Measurements from ENCODE around the gene KLRB1. TPM values are rescaled to one million over a fixed set of nuclear protein-coding genes. Genes with fewer than 3 reads are reported as not detected.

Gene KLRB1
- total and polyA plus RNA-seq, 2 of the 13 experiments (the other 11 are each of a cell fraction or from before 2014, with no cell fraction given): not detected

DNA sequence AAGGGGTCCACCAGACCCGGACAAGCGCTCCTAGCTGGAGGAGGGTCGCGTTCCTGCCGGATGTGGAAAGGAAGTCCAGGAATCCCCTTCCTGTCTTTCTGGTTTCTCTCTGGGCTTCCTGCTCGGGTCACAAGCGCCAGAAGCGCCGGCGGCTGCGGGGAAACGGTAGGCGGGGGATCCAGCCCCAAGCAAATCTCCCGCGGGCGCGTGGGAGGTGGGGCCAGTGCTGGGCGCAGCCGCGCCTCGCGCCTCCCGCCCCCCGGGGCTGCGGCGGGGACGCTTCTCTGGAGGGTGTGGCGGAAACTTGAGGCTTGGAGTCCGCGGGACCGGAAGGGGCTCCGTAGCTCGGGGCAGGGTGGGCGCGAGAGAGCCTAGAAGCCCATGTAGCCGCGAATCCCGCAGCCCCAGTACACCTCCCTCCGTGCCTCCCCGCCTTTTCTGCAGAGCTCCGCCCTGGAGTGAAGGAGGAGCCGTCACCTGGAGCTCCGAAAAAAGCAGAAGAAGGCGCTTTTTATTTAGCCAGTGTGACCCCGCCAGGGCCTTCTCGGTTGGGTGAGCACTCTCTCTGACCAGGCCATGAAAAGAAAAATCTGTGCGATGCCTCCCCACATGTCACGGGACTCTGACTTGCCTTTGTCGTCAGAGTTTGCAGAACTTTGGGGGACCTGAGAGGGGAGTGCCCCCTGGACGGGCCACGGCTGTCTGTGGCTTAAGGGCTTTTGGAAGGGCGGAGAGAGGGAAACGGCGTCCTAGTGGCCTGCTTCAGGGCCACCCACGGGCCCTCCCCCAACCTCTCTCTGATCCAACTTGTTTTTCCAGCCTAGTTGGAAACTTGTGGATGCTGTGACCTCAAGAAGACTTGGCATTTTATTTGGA lies 40.3 kb upstream of the KLRB1 start (continued):
- TF ChIP-seq, protein P1, sequence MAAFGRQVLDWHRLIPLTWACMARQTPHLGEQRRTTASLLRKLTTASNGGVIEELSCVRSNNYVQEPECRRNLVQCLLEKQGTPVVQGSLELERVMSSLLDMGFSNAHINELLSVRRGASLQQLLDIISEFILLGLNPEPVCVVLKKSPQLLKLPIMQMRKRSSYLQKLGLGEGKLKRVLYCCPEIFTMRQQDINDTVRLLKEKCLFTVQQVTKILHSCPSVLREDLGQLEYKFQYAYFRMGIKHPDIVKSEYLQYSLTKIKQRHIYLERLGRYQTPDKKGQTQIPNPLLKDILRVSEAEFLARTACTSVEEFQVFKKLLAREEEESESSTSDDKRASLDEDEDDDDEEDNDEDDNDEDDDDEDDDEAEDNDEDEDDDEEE (CRISPR knock-in tag; IDR thresholded peaks at IDR 0.05): no peak
- TF ChIP-seq ZNF547 (CRISPR knock-in tag; IDR thresholded peaks at IDR 0.05) (no peak; the same call in 1 of the 2 replicates), ZNF619 (CRISPR knock-in tag; IDR thresholded peaks at IDR 0.05) (peak; percentile 72; the same call in 1 of the 2 replicates), PPARG (CRISPR knock-in tag; conservative IDR thresholded peaks at IDR 0.05) (no peak), MAF1 (CRISPR knock-in tag; IDR thresholded peaks at IDR 0.05; ENCODE audit: borderline replicate concordance) (no peak), MEIS1 (CRISPR knock-in tag; IDR thresholded peaks at IDR 0.05; ENCODE audit: borderline replicate concordance) (no peak), PHF20 (CRISPR knock-in tag; IDR thresholded peaks at IDR 0.05) (peak; percentile 76; the same call in 1 of the 2 replicates), EHMT2 (IDR thresholded peaks at IDR 0.05; ENCODE audit: borderline replicate concordance, low read depth, low read length) (no peak), ZNF451 (CRISPR knock-in tag; IDR thresholded peaks at IDR 0.05) (0 out of 2 replicates have a peak, but pooled peaks have one; percentile 59), ZFP1 (CRISPR knock-in tag; IDR thresholded peaks at IDR 0.05) (no peak), HNF4A (CRISPR knock-in tag; IDR thresholded peaks at IDR 0.05) (no peak), ZNF292 (CRISPR knock-in tag; IDR thresholded peaks at IDR 0.05; ENCODE audit: borderline replicate concordance, low read depth) (0 out of 2 replicates have a peak, but pooled peaks have one; percentile 16), CENPT (CRISPR knock-in tag; IDR thresholded peaks at IDR 0.05; ENCODE audit: low read depth) (peak; percentile 82; the same call in 1 of the 2 replicates), EED (CRISPR knock-in tag; IDR thresholded peaks at IDR 0.05) (0 out of 2 replicates have a peak, but pooled peaks have one; percentile 43), SMAD3 (CRISPR knock-in tag; IDR thresholded peaks at IDR 0.05) (no peak; the same call in 1 of the 2 replicates), YEATS4 (CRISPR knock-in tag; IDR thresholded peaks at IDR 0.05; ENCODE audit: borderline replicate concordance) (peak; percentile 66)
- TF ChIP-seq, protein P2, sequence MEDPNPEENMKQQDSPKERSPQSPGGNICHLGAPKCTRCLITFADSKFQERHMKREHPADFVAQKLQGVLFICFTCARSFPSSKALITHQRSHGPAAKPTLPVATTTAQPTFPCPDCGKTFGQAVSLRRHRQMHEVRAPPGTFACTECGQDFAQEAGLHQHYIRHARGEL (CRISPR knock-in tag; IDR thresholded peaks at IDR 0.05): 0 out of 2 replicates have a peak, but pooled peaks have one; percentile 22
- TF ChIP-seq, protein P3, sequence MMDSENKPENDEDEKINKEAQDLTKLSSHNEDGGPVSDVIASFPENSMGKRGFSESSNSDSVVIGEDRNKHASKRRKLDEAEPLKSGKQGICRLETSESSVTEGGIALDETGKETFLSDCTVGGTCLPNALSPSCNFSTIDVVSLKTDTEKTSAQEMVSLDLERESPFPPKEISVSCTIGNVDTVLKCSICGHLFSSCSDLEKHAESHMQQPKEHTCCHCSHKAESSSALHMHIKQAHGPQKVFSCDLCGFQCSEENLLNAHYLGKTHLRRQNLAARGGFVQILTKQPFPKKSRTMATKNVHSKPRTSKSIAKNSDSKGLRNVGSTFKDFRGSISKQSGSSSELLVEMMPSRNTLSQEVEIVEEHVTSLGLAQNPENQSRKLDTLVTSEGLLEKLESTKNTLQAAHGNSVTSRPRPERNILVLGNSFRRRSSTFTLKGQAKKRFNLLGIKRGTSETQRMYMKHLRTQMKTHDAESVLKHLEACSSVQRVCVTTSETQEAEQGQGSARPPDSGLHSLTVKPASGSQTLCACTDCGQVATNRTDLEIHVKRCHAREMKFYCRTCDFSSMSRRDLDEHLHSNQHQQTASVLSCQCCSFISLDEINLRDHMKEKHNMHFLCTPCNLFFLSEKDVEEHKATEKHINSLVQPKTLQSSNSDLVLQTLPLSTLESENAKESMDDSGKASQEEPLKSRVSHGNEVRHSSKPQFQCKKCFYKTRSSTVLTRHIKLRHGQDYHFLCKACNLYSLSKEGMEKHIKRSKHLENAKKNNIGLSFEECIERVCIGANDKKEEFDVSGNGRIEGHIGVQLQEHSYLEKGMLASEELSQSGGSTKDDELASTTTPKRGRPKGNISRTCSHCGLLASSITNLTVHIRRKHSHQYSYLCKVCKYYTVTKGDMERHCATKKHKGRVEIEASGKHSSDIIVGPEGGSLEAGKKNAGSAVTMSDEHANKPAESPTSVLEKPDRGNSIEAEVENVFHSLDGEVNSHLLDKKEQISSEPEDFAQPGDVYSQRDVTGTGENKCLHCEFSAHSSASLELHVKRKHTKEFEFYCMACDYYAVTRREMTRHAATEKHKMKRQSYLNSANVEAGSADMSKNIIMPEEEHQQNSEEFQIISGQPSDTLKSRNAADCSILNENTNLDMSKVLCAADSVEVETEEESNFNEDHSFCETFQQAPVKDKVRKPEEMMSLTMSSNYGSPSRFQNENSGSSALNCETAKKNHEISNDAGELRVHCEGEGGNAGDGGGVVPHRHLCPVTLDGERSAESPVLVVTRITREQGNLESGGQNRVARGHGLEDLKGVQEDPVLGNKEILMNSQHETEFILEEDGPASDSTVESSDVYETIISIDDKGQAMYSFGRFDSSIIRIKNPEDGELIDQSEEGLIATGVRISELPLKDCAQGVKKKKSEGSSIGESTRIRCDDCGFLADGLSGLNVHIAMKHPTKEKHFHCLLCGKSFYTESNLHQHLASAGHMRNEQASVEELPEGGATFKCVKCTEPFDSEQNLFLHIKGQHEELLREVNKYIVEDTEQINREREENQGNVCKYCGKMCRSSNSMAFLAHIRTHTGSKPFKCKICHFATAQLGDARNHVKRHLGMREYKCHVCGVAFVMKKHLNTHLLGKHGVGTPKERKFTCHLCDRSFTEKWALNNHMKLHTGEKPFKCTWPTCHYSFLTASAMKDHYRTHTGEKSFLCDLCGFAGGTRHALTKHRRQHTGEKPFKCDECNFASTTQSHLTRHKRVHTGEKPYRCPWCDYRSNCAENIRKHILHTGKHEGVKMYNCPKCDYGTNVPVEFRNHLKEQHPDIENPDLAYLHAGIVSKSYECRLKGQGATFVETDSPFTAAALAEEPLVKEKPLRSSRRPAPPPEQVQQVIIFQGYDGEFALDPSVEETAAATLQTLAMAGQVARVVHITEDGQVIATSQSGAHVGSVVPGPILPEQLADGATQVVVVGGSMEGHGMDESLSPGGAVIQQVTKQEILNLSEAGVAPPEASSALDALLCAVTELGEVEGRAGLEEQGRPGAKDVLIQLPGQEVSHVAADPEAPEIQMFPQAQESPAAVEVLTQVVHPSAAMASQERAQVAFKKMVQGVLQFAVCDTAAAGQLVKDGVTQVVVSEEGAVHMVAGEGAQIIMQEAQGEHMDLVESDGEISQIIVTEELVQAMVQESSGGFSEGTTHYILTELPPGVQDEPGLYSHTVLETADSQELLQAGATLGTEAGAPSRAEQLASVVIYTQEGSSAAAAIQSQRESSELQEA (CRISPR knock-in tag; IDR thresholded peaks at IDR 0.05; ENCODE audit: not compliant biosample characterization): peak; percentile 32
- TF ChIP-seq, protein P4, sequence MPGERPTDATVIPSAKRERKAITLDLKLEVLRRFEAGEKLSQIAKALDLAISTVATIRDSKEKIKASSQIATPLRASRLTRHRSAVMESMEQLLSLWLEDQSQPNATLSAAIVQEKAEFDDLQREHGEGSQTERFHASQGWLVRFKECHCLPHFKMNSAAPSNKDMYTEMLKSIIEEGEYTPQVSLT (CRISPR knock-in tag; IDR thresholded peaks at IDR 0.05; ENCODE audit: borderline replicate concordance, low read depth): no peak

Data from HepG2 (cell line).